Progenitor cell of endocrine pancreas (in vitro differentiated cells): Measurements from ENCODE around the gene SNAP25. TPM values are rescaled to one million over a fixed set of nuclear protein-coding genes. Genes with fewer than 3 reads are reported as not detected.

ENCODE experiments used
- DNase-seq: peaks from one replicate; pipeline ENCODE4 v3.0.0; 2021; ENCODE audit warnings: low spot score; ENCODE audit not compliant: unreplicated experiment
- H3K27ac Mint-ChIP-seq: 2 replicates; pipeline ENCODE4 v1.8.0; 2021; ENCODE audit warnings: mild to moderate bottlenecking, moderate library complexity, mixed read lengths
- H3K27me3 Mint-ChIP-seq: 2 replicates; pipeline ENCODE4 v1.8.0; 2021; ENCODE audit warnings: mixed read lengths
- H3K36me3 Mint-ChIP-seq: 2 replicates; pipeline ENCODE4 v1.8.0; 2022; ENCODE audit warnings: mixed read lengths; ENCODE audit not compliant: insufficient read depth
- H3K4me1 Mint-ChIP-seq: 2 replicates; pipeline ENCODE4 v1.8.0; 2021; ENCODE audit warnings: low read depth, mixed read lengths
- H3K4me3 Mint-ChIP-seq: 2 replicates; pipeline ENCODE4 v1.8.0; 2021; ENCODE audit warnings: low read depth, mild to moderate bottlenecking, moderate library complexity, mixed read lengths
- H3K9me3 Mint-ChIP-seq: 2 replicates; pipeline ENCODE4 v1.8.0; 2021; ENCODE audit warnings: low read depth, mixed read lengths
- total RNA-seq: library from RNA; stranded (reverse); gene quantifications from 2 replicates; pipeline ENCODE4 v1.2.1, GENCODE V29; 2021
- TF ChIP-seq, protein P1 (sequence below): fragments of 200-600 bp; sonication (generic); IDR thresholded peaks from one replicate; pipeline ENCODE4 v1.5.0; 2021; ENCODE audit warnings: antibody characterized with exemption, mild to moderate bottlenecking; ENCODE audit not compliant: unreplicated experiment

SNAP25 gene
- total RNA-seq, 1 donor from 2014 or later: 7.7 TPM

GRCh38 chr20:10306440-10307358 is 88.1 kb downstream of the SNAP25 start:
- Mint-ChIP-seq H3K4me3 (no peak overlapping the region), H3K4me1 (peaks cover 10% of the 10 kb centered on the region), H3K9me3 (no peaks in the 10 kb centered on the region), H3K27me3 (peaks cover 3% of the 10 kb centered on the region), H3K36me3 (no peaks in the 10 kb centered on the region), H3K27ac (no peak overlapping the region)
- DNase-seq: no peak
- TF ChIP-seq, protein P1, sequence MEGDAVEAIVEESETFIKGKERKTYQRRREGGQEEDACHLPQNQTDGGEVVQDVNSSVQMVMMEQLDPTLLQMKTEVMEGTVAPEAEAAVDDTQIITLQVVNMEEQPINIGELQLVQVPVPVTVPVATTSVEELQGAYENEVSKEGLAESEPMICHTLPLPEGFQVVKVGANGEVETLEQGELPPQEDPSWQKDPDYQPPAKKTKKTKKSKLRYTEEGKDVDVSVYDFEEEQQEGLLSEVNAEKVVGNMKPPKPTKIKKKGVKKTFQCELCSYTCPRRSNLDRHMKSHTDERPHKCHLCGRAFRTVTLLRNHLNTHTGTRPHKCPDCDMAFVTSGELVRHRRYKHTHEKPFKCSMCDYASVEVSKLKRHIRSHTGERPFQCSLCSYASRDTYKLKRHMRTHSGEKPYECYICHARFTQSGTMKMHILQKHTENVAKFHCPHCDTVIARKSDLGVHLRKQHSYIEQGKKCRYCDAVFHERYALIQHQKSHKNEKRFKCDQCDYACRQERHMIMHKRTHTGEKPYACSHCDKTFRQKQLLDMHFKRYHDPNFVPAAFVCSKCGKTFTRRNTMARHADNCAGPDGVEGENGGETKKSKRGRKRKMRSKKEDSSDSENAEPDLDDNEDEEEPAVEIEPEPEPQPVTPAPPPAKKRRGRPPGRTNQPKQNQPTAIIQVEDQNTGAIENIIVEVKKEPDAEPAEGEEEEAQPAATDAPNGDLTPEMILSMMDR: no peak

- Mint-ChIP-seq H3K36me3 (no peaks in the 10 kb centered on the region), H3K9me3 (no peaks in the 10 kb centered on the region), H3K27ac (no peak overlapping the region), H3K4me1 (peaks cover 10% of the 10 kb centered on the region), H3K4me3 (no peak overlapping the region), H3K27me3 (peaks cover 8% of the 10 kb centered on the region)
- TF ChIP-seq, protein P1: no peak
- DNase-seq: no peak
Measured at GRCh38 chr20:10307359-10307735, 88.7 kb downstream of the SNAP25 start.

GRCh38 chr20:10308652-10309051 is 90.0 kb downstream of the SNAP25 start:
- Mint-ChIP-seq H3K4me3 (no peak overlapping the region), H3K27me3 (peaks cover 8% of the 10 kb centered on the region), H3K9me3 (no peaks in the 10 kb centered on the region), H3K36me3 (no peaks in the 10 kb centered on the region), H3K27ac (no peak overlapping the region), H3K4me1 (peaks cover 4% of the 10 kb centered on the region)
- no peak for DNase-seq
- TF ChIP-seq, protein P1: no peak

GRCh38 chr20:10309326-10309725 is 90.7 kb downstream of the SNAP25 start:
- TF ChIP-seq, protein P1: no peak
- no peak for DNase-seq
- Mint-ChIP-seq H3K27me3 (peaks cover 8% of the 10 kb centered on the region), H3K4me1 (peaks cover 10% of the 10 kb centered on the region), H3K27ac (no peak overlapping the region), H3K36me3 (no peaks in the 10 kb centered on the region), H3K9me3 (no peaks in the 10 kb centered on the region), H3K4me3 (no peak overlapping the region)

DNA sequence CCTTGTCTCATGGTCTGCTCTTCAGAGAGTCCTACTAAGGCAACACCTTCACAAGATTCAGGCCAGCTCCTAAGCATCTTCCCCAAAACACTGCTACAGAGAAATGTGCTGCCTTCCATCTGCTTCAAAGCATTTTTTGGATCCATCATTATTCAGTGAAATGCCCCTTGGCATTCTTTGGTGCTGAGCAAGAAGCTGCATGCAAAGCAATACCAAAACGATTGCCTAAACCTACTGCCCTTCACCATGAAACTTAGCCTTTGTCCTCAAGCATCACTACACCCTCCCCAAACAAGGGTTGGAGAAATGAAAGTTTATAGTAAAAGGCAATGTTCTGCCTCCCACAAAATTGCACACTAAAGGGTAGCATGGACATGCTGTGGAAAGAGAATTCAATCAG is 93.5 kb downstream of the SNAP25 start:
- no peak overlapping the region for H3K4me3 Mint-ChIP-seq
- no peak for DNase-seq
- TF ChIP-seq, protein P1: no peak
- H3K36me3 Mint-ChIP-seq: no peaks in the 10 kb centered on the region
- H3K4me1 Mint-ChIP-seq: peaks cover 16% of the 10 kb centered on the region
- peaks cover 26% of the 10 kb centered on the region for H3K27me3 Mint-ChIP-seq
- H3K27ac Mint-ChIP-seq: no peak overlapping the region
- peaks cover 9% of the 10 kb centered on the region for H3K9me3 Mint-ChIP-seq
